Measurements from ENCODE around the gene GDF11.

Gene GDF11

GRCh38 chr12:55742719-55743405 lies at the start of gene GDF11:
GDF11 (plus strand) TSS chr12:55743122; CDS start chr12:55743317, 195 bp downstream.
- peak; percentile 84 for DNase-seq

- no peak for DNase-seq
These were observed 49.4 kb upstream of the GDF11 start for GRCh38 chr12:55693323-55694187.

- no peak for DNase-seq
These were observed 48.8 kb upstream of the GDF11 start for GRCh38 chr12:55694188-55694515.

GRCh38 chr12:55694651-55695050 lies 48.3 kb upstream of the GDF11 start:
- no peak for DNase-seq

- DNase-seq = no peak
These were observed 47.6 kb upstream of the GDF11 start for GRCh38 chr12:55695349-55695748.

- DNase-seq = no peak
These were observed 46.8 kb upstream of the GDF11 start for GRCh38 chr12:55696141-55696540.

GRCh38 chr12:55696796-55697462 lies 46.0 kb upstream of the GDF11 start:
- DNase-seq = no peak

- DNase-seq = no peak
These were observed 45.2 kb upstream of the GDF11 start for GRCh38 chr12:55697686-55698085.

GRCh38 chr12:55698241-55698955 lies 44.5 kb upstream of the GDF11 start:
- DNase-seq = no peak

GRCh38 chr12:55698965-55699364 lies 44.0 kb upstream of the GDF11 start:
- no peak for DNase-seq

- no peak for DNase-seq
These were observed 43.4 kb upstream of the GDF11 start for GRCh38 chr12:55699471-55700055.

- no peak for DNase-seq
These were observed 42.5 kb upstream of the GDF11 start for GRCh38 chr12:55700255-55701018.

GRCh38 chr12:55702861-55703260 lies 40.1 kb upstream of the GDF11 start:
- DNase-seq = no peak

- DNase-seq = no peak
These were observed 39.6 kb upstream of the GDF11 start for GRCh38 chr12:55703288-55703687.

GRCh38 chr12:55703901-55704761 lies 38.8 kb upstream of the GDF11 start:
- DNase-seq = no peak

- no peak for DNase-seq
These were observed 37.9 kb upstream of the GDF11 start for GRCh38 chr12:55704824-55705718.

- no peak for DNase-seq
These were observed 37.0 kb upstream of the GDF11 start for GRCh38 chr12:55705782-55706402.

- no peak for DNase-seq
These were observed 36.2 kb upstream of the GDF11 start for GRCh38 chr12:55706568-55707218.

GRCh38 chr12:55707219-55707671 lies 35.7 kb upstream of the GDF11 start:
- no peak for DNase-seq
